GM23338 (cell line): ENCODE measurements around the gene RET.

Experiments used
- CREB1 ChIP-seq: fragments of 250-450 bp; sonication (Bioruptor Pico); IDR thresholded peaks from 2 replicates; pipeline ENCODE4 v1.5.0; 2020; ENCODE audit warnings: low read depth, mild to moderate bottlenecking, moderate library complexity
- EZH2 ChIP-seq: fragments of 200-600 bp; sonication (generic); IDR thresholded peaks from one replicate; pipeline ENCODE4 v1.8.0; 2017; ENCODE audit warnings: antibody characterized with exemption, mild to moderate bottlenecking, low read depth; ENCODE audit not compliant: unreplicated experiment
- EZH2phosphoT487 ChIP-seq: fragments of 200-600 bp; sonication (generic); IDR thresholded peaks from one replicate; pipeline ENCODE4 v1.8.1; 2018; ENCODE audit warnings: antibody characterized with exemption; ENCODE audit not compliant: unreplicated experiment
- JUNB ChIP-seq: IDR thresholded peaks from one replicate; pipeline ENCODE4 v1.6.1; 2016; ENCODE audit warnings: antibody characterized with exemption; ENCODE audit not compliant: unreplicated experiment
- NANOG ChIP-seq: IDR thresholded peaks from 2 replicates; pipeline ENCODE4 v1.6.1; 2016; ENCODE audit warnings: antibody characterized with exemption, borderline replicate concordance
- POLR2AphosphoS5 ChIP-seq: IDR thresholded peaks from 2 replicates; pipeline ENCODE4 v1.6.1; 2016; ENCODE audit warnings: antibody characterized with exemption, low read depth
- ZNF114 ChIP-seq: fragments of 250-450 bp; sonication (Bioruptor Pico); IDR thresholded peaks from 2 replicates; pipeline ENCODE4 v1.5.0; 2020; ENCODE audit warnings: mild to moderate bottlenecking, moderate library complexity
- TF ChIP-seq, protein P1 (sequence below), 2 experiments: fragments of 200-600 bp in 1 of 2; sonication (generic) in 1 of 2; conservative IDR thresholded peaks; 2 replicates each; pipeline versions ENCODE4 v1.5.1 to v1.6.1; 2016 to 2017; ENCODE audit warnings: antibody characterized with exemption in 2 of 2, low read depth in 2 of 2, mild to moderate bottlenecking in 2 of 2, moderate library complexity in 1 of 2
- TF ChIP-seq, protein P2 (sequence below): IDR thresholded peaks from one replicate; pipeline ENCODE4 v1.6.1; 2018; ENCODE audit warnings: antibody characterized with exemption; ENCODE audit not compliant: unreplicated experiment
- TF ChIP-seq, protein P3 (sequence below): IDR thresholded peaks from 2 replicates; pipeline ENCODE4 v1.6.1; 2016; ENCODE audit warnings: antibody characterized with exemption

DNA sequence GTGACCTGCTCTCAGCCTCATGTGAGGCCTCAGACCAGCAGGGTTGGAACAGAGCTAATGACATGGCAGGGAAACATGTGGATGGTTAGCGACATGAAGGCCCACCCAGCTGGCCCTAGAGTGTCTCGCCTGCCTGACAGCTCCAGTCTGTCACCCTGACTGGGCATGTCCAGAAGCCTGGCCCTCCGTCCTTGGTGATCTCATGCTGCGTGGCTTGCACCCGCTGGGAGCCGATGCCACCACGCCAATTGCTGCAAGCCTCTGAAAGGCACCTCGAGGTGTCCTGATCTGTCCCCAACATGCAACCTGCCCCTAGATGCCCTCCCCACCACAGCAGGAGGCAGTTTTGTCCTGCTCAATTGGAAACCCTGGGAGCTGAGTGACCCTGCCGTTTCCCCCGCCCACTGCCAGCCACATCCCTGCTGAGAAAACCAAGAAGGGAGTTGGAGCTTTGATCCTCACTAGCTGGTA, 27.8 kb upstream of the RET start:
- TF ChIP-seq, protein P1, sequence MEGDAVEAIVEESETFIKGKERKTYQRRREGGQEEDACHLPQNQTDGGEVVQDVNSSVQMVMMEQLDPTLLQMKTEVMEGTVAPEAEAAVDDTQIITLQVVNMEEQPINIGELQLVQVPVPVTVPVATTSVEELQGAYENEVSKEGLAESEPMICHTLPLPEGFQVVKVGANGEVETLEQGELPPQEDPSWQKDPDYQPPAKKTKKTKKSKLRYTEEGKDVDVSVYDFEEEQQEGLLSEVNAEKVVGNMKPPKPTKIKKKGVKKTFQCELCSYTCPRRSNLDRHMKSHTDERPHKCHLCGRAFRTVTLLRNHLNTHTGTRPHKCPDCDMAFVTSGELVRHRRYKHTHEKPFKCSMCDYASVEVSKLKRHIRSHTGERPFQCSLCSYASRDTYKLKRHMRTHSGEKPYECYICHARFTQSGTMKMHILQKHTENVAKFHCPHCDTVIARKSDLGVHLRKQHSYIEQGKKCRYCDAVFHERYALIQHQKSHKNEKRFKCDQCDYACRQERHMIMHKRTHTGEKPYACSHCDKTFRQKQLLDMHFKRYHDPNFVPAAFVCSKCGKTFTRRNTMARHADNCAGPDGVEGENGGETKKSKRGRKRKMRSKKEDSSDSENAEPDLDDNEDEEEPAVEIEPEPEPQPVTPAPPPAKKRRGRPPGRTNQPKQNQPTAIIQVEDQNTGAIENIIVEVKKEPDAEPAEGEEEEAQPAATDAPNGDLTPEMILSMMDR (conservative IDR thresholded peaks at IDR 0.05; ENCODE audit: low read depth in 2 of 2) = no peak
- TF ChIP-seq POLR2AphosphoS5 (no peak), JUNB (no peak), EZH2phosphoT487 (no peak), EZH2 (no peak), NANOG (no peak), CREB1 (CRISPR knock-in tag) (no peak), ZNF114 (CRISPR knock-in tag) (no peak)
- TF ChIP-seq, protein P2, sequence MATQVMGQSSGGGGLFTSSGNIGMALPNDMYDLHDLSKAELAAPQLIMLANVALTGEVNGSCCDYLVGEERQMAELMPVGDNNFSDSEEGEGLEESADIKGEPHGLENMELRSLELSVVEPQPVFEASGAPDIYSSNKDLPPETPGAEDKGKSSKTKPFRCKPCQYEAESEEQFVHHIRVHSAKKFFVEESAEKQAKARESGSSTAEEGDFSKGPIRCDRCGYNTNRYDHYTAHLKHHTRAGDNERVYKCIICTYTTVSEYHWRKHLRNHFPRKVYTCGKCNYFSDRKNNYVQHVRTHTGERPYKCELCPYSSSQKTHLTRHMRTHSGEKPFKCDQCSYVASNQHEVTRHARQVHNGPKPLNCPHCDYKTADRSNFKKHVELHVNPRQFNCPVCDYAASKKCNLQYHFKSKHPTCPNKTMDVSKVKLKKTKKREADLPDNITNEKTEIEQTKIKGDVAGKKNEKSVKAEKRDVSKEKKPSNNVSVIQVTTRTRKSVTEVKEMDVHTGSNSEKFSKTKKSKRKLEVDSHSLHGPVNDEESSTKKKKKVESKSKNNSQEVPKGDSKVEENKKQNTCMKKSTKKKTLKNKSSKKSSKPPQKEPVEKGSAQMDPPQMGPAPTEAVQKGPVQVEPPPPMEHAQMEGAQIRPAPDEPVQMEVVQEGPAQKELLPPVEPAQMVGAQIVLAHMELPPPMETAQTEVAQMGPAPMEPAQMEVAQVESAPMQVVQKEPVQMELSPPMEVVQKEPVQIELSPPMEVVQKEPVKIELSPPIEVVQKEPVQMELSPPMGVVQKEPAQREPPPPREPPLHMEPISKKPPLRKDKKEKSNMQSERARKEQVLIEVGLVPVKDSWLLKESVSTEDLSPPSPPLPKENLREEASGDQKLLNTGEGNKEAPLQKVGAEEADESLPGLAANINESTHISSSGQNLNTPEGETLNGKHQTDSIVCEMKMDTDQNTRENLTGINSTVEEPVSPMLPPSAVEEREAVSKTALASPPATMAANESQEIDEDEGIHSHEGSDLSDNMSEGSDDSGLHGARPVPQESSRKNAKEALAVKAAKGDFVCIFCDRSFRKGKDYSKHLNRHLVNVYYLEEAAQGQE = no peak
- TF ChIP-seq, protein P3, sequence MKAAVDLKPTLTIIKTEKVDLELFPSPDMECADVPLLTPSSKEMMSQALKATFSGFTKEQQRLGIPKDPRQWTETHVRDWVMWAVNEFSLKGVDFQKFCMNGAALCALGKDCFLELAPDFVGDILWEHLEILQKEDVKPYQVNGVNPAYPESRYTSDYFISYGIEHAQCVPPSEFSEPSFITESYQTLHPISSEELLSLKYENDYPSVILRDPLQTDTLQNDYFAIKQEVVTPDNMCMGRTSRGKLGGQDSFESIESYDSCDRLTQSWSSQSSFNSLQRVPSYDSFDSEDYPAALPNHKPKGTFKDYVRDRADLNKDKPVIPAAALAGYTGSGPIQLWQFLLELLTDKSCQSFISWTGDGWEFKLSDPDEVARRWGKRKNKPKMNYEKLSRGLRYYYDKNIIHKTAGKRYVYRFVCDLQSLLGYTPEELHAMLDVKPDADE = no peak
